ENCODE data around the gene C1orf105.

The C1orf105 gene

DNA sequence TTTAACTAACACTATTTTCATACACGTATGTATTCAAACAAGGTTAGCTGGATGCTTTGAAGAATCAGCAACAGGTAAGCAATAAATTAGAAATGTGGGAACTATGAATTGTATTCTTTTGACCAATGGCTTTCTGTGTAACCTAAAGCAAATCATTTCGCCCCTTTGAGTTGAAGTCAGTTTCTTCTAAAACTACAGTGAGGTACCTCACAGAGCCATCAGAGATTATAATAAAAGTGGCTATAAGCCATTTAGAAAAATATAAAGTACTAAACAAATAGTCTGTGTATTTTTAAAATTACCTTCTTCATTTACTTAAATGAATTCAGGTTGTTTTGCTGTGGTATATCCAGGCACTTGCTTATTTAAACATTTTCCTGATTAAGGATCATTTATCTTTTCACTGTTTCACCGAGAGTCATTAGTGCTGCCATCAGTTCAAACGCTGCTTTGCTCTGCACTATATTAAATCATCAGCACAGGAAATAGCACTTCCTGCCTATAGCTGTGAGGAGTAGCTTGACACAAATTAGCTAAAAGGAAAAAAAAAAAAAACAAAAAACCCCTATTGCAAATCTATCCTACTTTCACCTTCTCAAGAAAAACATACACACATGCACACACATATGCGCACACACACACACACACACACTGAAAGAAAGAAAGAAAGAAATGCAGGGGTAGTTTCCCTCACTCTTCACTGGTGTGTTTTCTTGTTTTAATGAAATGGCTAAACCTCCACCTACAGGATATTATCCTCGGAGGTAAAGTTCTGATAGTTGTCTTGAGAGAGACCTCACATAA, 39.8 kb upstream of the C1orf105 start:
- TF ChIP-seq, protein P1, sequence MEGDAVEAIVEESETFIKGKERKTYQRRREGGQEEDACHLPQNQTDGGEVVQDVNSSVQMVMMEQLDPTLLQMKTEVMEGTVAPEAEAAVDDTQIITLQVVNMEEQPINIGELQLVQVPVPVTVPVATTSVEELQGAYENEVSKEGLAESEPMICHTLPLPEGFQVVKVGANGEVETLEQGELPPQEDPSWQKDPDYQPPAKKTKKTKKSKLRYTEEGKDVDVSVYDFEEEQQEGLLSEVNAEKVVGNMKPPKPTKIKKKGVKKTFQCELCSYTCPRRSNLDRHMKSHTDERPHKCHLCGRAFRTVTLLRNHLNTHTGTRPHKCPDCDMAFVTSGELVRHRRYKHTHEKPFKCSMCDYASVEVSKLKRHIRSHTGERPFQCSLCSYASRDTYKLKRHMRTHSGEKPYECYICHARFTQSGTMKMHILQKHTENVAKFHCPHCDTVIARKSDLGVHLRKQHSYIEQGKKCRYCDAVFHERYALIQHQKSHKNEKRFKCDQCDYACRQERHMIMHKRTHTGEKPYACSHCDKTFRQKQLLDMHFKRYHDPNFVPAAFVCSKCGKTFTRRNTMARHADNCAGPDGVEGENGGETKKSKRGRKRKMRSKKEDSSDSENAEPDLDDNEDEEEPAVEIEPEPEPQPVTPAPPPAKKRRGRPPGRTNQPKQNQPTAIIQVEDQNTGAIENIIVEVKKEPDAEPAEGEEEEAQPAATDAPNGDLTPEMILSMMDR (IDR thresholded peaks at IDR 0.05; ENCODE audit: insufficient read depth, low read depth, low read length, missing control alignments), result no peak
- no peak for DNase-seq (ENCODE audit: low read depth)
- no peak overlapping the region for H3K4me3 ChIP-seq (ENCODE audit: low read length)

DNA sequence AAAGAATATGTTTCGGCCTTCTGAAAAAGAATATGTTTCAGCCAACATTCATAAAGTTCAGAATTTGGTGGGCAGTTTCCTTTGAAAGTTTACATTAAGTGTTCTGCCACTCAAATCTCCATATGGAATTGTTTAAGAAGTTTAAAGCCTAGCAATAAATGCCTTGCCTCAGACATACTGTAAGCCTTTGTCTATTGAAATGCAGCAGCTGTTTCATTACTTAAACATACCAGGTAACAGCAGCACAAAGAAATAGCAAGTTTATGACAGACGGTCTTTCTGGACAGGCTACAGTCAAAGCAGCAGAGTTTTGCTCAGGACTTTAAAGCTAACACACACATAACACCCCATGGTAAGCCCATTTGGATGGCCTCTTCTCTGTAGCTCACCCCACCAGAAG, 38.5 kb upstream of the C1orf105 start:
- DNase-seq (ENCODE audit: low read depth), result no peak
- TF ChIP-seq, protein P1 (IDR thresholded peaks at IDR 0.05; ENCODE audit: insufficient read depth, low read depth, low read length, missing control alignments), result no peak
- H3K4me3 ChIP-seq (ENCODE audit: low read length), result no peak overlapping the region

DNA sequence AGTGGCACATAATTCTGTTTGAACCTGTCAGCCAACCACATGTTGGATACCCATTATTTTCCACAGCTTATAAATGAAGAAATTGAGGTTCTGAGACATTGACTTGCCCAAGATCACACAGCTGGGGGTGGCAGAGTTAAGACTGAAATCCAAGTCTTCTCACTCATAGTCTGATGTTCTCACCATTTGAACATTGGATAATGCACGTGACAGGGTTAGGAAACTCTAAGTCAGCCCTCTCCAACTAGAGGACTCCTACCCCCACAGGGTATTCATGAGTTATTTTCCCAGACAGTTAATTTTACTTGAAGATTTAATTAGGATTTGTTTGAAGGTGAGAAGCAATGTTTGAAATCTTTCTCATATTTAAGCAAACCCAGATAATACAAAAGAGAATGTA, 38.1 kb upstream of the C1orf105 start:
- no peak overlapping the region for H3K4me3 ChIP-seq (ENCODE audit: low read length)
- DNase-seq (ENCODE audit: low read depth), result no peak
- TF ChIP-seq, protein P1 (IDR thresholded peaks at IDR 0.05; ENCODE audit: insufficient read depth, low read depth, low read length, missing control alignments), result no peak

DNA sequence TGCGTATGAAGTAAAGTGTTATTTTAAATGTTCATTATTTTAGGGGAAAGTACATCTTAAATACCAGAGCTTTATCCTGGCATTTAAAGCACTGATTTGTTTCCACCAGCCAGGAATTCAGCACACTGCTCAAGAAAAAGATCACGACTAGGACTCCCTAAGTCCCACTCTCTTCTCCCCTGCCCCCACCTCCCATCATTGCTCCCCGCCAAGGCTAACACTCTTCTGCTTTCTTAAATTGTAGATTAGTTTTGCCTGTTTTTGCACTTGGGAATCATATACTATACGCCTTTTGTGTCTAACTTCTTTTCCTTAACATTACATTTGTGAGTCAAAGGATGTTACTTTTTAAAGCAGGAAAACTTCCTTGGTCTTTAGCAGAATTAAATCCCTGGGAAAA, 37.5 kb upstream of the C1orf105 start:
- DNase-seq (ENCODE audit: low read depth), result no peak
- TF ChIP-seq, protein P1 (IDR thresholded peaks at IDR 0.05; ENCODE audit: insufficient read depth, low read depth, low read length, missing control alignments), result no peak
- no peak overlapping the region for H3K4me3 ChIP-seq (ENCODE audit: low read length)

DNA sequence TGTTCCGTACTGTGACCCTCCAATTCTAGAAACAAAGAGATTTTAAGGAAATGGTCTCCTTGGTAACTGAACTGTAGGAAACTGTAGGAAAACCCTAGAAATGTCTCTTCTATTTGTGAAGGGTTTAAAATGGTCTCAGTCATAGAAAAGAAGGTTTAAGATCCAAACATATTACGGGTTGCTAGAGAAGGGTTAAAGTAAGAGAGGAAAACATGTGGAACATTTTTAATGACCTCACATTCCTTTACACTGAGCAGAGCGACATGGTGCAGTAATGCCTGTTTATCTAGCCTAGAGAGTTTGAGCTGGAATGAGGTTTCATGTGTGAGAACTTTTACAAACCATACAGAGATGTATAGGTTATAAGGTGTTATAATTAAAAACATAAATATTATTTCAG, 36.9 kb upstream of the C1orf105 start:
- TF ChIP-seq, protein P1 (IDR thresholded peaks at IDR 0.05; ENCODE audit: insufficient read depth, low read depth, low read length, missing control alignments), result no peak
- no peak overlapping the region for H3K4me3 ChIP-seq (ENCODE audit: low read length)
- no peak for DNase-seq (ENCODE audit: low read depth)

DNA sequence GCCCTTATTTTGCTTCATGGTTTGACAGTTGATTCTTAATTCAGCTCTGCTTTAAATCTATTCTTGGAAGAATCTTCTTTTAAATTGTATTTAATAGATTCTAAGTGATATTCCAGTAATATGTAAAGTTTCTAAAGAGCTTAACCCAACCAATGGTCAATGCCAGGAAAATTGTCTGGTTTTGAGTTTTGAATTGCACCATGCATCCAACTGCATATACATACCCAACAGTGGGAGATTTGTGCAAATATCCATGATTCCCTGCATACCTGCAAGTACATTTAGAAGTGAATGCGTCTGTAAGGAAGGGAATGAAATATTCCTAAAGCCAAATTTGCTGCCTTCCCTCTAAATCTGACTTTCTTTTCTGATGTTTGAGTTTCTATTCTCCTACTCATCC, 35.8 kb upstream of the C1orf105 start:
- H3K4me3 ChIP-seq (ENCODE audit: low read length), result no peak overlapping the region
- TF ChIP-seq, protein P1 (IDR thresholded peaks at IDR 0.05; ENCODE audit: insufficient read depth, low read depth, low read length, missing control alignments), result no peak
- no peak for DNase-seq (ENCODE audit: low read depth)

DNA sequence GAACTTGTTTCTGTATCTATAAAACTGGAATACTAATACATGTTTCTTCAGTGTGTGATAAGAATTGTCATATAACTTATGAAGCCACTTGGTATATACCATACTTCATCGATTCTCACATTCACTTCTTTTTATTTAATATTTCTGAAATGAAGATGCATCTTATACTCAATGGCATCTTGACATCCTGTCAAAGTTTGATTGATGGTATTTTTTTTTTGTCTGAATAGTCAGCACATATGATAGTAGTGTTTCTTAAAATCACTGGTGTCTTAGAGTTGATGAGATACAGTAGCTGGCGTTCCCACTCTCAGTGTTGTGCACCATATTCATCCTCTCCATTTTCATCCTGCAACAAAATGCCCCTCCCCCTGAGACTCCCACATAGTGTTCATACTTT, 34.4 kb upstream of the C1orf105 start:
- TF ChIP-seq, protein P1 (IDR thresholded peaks at IDR 0.05; ENCODE audit: insufficient read depth, low read depth, low read length, missing control alignments), result no peak
- DNase-seq (ENCODE audit: low read depth), result no peak
- H3K4me3 ChIP-seq (ENCODE audit: low read length), result no peak overlapping the region

All from epithelial cell of esophagus (primary cell).